KOPT-K1 (cell line): ENCODE results near the gene RPTOR.
"Not testable (repeated sequence)": the region's sequence is repeated elsewhere in the genome, so short reads cannot be mapped to it uniquely, and the experiment has no call there.

Experiments used
- H3K27ac ChIP-seq: fragments of 200-600 bp; sonication (generic); 2 replicates; pipeline ENCODE4 v1.5.1; 2016; ENCODE audit warnings: antibody characterized with exemption, mild to moderate bottlenecking, low read depth, low read length; ENCODE audit not compliant: poor library complexity, severe bottlenecking
- H3K36me3 ChIP-seq: fragments of 200-600 bp; sonication (generic); 2 replicates; pipeline ENCODE4 v1.5.1; 2017; ENCODE audit warnings: antibody characterized with exemption, mild to moderate bottlenecking, low read length, moderate library complexity; ENCODE audit not compliant: insufficient read depth
- H3K9me3 ChIP-seq: fragments of 200-600 bp; sonication (generic); 2 replicates; pipeline ENCODE4 v1.5.1; 2017; ENCODE audit warnings: antibody characterized with exemption, low read length, mild to moderate bottlenecking; ENCODE audit not compliant: insufficient read depth, poor library complexity, severe bottlenecking

The RPTOR gene

GRCh38 chr17:80694992-80695912 lies 150.6 kb downstream of the RPTOR start:
- H3K9me3 ChIP-seq, result no peaks in the 10 kb centered on the region
- no peaks in the 10 kb centered on the region for H3K36me3 ChIP-seq
- H3K27ac ChIP-seq, result peak overlapping the region; percentile 19

GRCh38 chr17:80695979-80696378 lies 151.3 kb downstream of the RPTOR start:
- Histone ChIP-seq H3K36me3 (no peaks in the 10 kb centered on the region), H3K27ac (peak overlapping the region; percentile 19), H3K9me3 (no peaks in the 10 kb centered on the region)

GRCh38 chr17:80696456-80696855 lies 151.8 kb downstream of the RPTOR start:
- no peaks in the 10 kb centered on the region for H3K36me3 ChIP-seq
- no peaks in the 10 kb centered on the region for H3K9me3 ChIP-seq
- H3K27ac ChIP-seq, result peak overlapping the region; percentile 20

GRCh38 chr17:80696964-80697363 lies 152.3 kb downstream of the RPTOR start:
- no peaks in the 10 kb centered on the region for H3K36me3 ChIP-seq
- H3K27ac ChIP-seq, result peak overlapping the region; percentile 20
- H3K9me3 ChIP-seq, result no peaks in the 10 kb centered on the region

- no peaks in the 10 kb centered on the region for H3K9me3 ChIP-seq
- no peak overlapping the region for H3K27ac ChIP-seq
- no peaks in the 10 kb centered on the region for H3K36me3 ChIP-seq
These were observed 153.7 kb downstream of the RPTOR start for GRCh38 chr17:80698297-80698696.

- not testable (repeated sequence) for H3K27ac ChIP-seq, H3K9me3 ChIP-seq, H3K36me3 ChIP-seq
These were observed 154.6 kb downstream of the RPTOR start for GRCh38 chr17:80699205-80699604.

- H3K27ac ChIP-seq, result peak overlapping the region; percentile 75
These were observed 157.1 kb downstream of the RPTOR start for GRCh38 chr17:80701730-80702129.

GRCh38 chr17:80702315-80703141 lies 157.9 kb downstream of the RPTOR start:
- no peaks in the 10 kb centered on the region for H3K9me3 ChIP-seq
- no peaks in the 10 kb centered on the region for H3K36me3 ChIP-seq
- H3K27ac ChIP-seq, result peak overlapping the region; percentile 75

More at GRCh38 chr17:80701730-80702129, 157.1 kb downstream of the RPTOR start:
- H3K9me3 ChIP-seq, result no peaks in the 10 kb centered on the region
- H3K36me3 ChIP-seq, result no peaks in the 10 kb centered on the region

- no peaks in the 10 kb centered on the region for H3K9me3 ChIP-seq
- H3K36me3 ChIP-seq, result peaks cover 6% of the 10 kb centered on the region; the same call in 1 of the 2 replicates
- H3K27ac ChIP-seq, result peak overlapping the region; percentile 75
These were observed 158.5 kb downstream of the RPTOR start for GRCh38 chr17:80703142-80703478.

GRCh38 chr17:80704381-80704819 lies 159.8 kb downstream of the RPTOR start:
- peaks cover 18% of the 10 kb centered on the region; the same call in 1 of the 2 replicates for H3K36me3 ChIP-seq
- H3K27ac ChIP-seq, result peak overlapping the region; percentile 75
- H3K9me3 ChIP-seq, result no peaks in the 10 kb centered on the region

GRCh38 chr17:80704894-80705293 lies 160.3 kb downstream of the RPTOR start:
- peak overlapping the region; percentile 75 for H3K27ac ChIP-seq

GRCh38 chr17:80705988-80706387 lies 161.3 kb downstream of the RPTOR start:
- H3K9me3 ChIP-seq, result no peaks in the 10 kb centered on the region
- peaks cover 26% of the 10 kb centered on the region for H3K36me3 ChIP-seq
- peak overlapping the region; percentile 4 for H3K27ac ChIP-seq

More at GRCh38 chr17:80704894-80705293, 160.3 kb downstream of the RPTOR start:
- Histone ChIP-seq H3K36me3 (peaks cover 23% of the 10 kb centered on the region), H3K9me3 (no peaks in the 10 kb centered on the region)

- Histone ChIP-seq H3K9me3 (no peaks in the 10 kb centered on the region), H3K36me3 (peaks cover 26% of the 10 kb centered on the region), H3K27ac (peak overlapping the region; percentile 4)
These were observed 161.8 kb downstream of the RPTOR start for GRCh38 chr17:80706463-80706867.

GRCh38 chr17:80708480-80708879 lies 163.8 kb downstream of the RPTOR start:
- Histone ChIP-seq H3K36me3 (peaks cover 26% of the 10 kb centered on the region), H3K27ac (peak overlapping the region; percentile 47), H3K9me3 (no peaks in the 10 kb centered on the region)

GRCh38 chr17:80709090-80709695 lies 164.6 kb downstream of the RPTOR start:
- Histone ChIP-seq H3K9me3 (no peaks in the 10 kb centered on the region), H3K36me3 (peaks cover 26% of the 10 kb centered on the region), H3K27ac (peak overlapping the region; percentile 47)
